HFF-Myc (cell line): ENCODE results near the gene PRELID1.

Source experiments
- DNase-seq: peaks from one replicate; pipeline ENCODE4 v3.0.0-alpha.2; 2011; ENCODE audit warnings: low read depth; ENCODE audit errors: extremely low read depth
- H3K4me3 ChIP-seq: replicated peaks from 2 replicates; pipeline ENCODE4 v1.5.1; 2011; ENCODE audit warnings: low read depth, mild to moderate bottlenecking, control low read depth, low read length
- TF ChIP-seq, protein P1 (sequence below): IDR thresholded peaks from 2 replicates; pipeline ENCODE4 v1.5.1; 2012; ENCODE audit warnings: mild to moderate bottlenecking, low read depth, low read length, control low read depth; ENCODE audit errors: missing control alignments

The PRELID1 gene

DNA sequence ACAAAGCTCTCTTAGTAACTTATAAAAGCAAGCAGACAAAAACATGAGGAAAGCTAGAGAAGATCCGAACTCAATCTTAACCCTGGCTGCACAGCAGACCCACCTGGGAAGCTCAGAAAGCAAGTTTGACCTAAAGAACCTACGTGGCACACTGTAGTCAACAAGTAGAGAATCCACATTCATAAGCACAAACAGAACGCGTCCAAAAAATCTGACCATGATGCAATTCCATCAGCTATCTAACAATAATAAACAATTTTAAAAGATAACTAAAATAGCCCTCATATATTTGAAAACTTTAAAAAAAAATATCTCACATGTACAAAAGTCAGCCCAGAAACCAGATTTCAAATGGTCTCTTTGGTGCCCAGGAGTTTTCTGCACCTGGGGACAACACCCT lies 43.2 kb downstream of the PRELID1 start:
- H3K4me3 ChIP-seq: no peak overlapping the region
- TF ChIP-seq, protein P1, sequence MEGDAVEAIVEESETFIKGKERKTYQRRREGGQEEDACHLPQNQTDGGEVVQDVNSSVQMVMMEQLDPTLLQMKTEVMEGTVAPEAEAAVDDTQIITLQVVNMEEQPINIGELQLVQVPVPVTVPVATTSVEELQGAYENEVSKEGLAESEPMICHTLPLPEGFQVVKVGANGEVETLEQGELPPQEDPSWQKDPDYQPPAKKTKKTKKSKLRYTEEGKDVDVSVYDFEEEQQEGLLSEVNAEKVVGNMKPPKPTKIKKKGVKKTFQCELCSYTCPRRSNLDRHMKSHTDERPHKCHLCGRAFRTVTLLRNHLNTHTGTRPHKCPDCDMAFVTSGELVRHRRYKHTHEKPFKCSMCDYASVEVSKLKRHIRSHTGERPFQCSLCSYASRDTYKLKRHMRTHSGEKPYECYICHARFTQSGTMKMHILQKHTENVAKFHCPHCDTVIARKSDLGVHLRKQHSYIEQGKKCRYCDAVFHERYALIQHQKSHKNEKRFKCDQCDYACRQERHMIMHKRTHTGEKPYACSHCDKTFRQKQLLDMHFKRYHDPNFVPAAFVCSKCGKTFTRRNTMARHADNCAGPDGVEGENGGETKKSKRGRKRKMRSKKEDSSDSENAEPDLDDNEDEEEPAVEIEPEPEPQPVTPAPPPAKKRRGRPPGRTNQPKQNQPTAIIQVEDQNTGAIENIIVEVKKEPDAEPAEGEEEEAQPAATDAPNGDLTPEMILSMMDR: no peak
- DNase-seq: no peak

DNA sequence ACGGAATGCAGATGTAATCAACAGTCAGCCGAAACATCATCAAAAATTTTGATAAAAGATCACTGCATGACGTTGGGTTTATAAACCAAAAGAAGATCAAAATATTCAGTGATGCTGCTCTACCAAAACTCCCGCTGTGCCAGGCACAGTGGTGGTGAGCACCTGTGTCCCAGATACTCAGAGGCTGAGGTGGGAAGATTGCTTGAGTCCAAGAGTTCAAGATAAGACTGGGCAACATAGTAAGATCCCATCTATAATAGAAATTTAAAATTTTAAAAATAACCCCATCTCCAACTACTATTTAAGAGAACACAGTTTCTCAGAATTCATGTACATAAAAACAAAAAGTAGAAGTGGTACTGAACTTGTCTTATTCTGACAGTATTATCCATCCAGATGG lies 44.1 kb downstream of the PRELID1 start:
- DNase-seq: no peak
- H3K4me3 ChIP-seq: no peak overlapping the region
- TF ChIP-seq, protein P1: no peak

DNA sequence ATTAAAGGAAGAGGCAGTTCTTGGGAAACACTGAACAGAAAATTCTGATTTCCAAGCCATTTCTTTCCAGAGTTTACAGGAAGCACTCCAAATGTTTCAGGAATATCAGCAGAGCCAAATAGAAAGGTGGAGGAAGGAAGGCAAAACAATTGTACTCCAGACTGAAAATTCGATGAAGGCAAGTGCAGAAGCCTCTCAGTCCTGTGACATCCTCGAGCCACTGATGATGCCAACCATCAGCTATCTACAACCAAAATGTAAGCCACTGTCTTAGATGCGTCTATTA lies 45.7 kb downstream of the PRELID1 start:
- TF ChIP-seq, protein P1: no peak
- DNase-seq: no peak
- no peak overlapping the region for H3K4me3 ChIP-seq

DNA sequence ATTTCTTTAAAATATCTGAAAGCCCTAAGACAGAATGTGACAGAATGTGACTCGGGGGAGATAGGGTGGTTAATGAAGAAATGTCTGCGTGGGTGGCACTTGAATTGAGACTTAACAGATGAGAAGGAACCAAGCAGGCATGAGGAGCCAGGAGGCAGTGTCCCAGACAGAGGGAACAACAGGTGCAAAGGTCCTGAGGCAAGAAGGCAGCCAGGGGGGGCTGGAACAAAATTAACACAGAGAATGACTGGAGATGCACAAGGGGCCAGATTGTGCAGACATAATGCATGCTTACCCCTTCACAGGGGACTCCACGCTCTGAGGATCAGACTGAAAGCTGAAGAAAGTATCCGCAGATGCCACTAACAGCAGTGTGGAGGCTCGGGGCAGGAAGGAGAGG lies 46.2 kb downstream of the PRELID1 start:
- H3K4me3 ChIP-seq: peak overlapping the region; percentile 92
- TF ChIP-seq, protein P1: no peak
- DNase-seq: no peak

DNA sequence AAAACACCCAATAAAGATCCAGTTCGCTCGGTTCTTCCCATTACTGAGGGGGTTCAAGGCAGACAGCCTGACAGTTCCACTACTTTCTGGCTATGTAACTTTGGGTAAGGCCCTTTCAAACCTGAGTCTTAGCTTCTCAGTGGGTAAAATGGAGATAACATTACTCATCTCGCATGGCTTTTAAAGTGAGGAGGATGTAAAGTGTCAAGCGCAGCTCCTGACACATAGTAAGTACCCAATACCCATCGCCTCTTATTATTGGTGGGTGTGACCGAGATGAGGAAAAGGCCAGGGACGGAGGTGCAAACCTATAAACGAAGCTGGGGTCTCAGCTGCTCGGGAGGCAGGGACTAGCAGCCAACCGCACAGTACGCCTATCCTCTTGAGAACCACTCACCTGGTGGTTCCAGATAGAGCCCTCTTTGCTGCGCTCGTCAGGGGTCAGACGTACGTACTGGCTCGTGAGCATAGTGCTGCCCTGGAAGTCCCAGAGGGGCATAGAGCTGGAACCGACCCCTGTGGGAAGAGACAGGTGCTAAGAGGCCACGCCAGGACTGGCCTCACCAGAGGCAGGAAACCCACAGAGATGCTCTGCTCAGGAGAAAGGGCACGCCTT lies 47.3 kb downstream of the PRELID1 start:
- peak overlapping the region; percentile 92 for H3K4me3 ChIP-seq
- TF ChIP-seq, protein P1: no peak
- no peak for DNase-seq

DNA sequence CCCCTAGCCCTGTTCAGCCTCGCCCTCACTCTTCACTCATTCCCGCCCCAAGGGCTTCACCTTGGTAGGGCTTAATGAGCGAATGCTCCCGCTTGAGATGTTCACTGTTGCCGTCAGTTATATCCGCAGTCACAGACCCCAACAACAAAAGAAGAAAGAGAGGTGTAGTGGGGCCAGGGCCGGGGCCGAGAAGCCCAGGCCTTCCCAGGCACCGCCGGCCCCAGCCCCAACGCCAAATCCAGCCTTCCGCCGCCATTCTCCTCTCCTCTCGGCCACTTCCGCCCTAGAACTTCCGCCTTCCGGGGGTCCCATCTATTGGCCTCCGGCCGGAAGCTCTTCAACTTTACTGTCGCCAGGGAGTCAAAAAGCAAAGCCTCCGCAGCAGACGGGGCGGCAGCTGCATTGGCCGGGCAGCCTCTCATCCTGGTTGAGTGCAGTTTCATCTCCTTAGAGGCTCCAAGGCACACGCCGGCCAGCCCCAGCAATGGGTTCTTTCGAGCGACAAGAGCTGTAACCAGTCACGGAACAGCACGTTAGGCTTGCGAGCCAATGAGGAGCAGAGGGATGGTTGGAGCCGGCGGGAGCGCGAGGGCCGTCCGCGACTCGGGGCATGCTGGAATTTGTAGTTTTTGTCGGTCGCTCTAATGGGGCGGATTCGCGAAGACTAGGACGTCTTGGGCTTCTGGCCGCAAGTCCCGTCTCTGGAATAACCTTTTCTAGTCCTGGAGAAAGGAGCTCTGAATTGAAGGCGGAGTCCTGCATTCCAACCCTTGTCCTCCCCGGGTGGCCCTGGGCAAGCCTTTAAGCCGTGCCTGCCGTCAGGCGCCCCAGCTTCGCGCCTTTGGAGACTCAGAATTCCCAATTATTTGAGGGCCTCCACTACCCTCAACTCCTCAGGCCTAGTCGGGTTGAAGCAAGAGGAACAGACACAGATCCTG lies 48.1 kb downstream of the PRELID1 start, which contains the start of gene LMAN2:
Gene LMAN2, minus strand, starts transcription at position 277 of the 938 bp plus-strand sequence. Its CDS starts 21 bp downstream, at position 256.
- peak; percentile 92 for DNase-seq
- TF ChIP-seq, protein P1: no peak
- peak within 1 kb of the TSS; percentile 92 for H3K4me3 ChIP-seq
